WI38 (cell line): ENCODE measurements around the gene CST9.

Source experiments
- H3K4me3 ChIP-seq: 2 replicates; pipeline ENCODE4 v1.5.1; 2011; ENCODE audit warnings: low read depth, mild to moderate bottlenecking, control low read depth, low read length
- TF ChIP-seq, protein P1 (sequence below): IDR thresholded peaks from 2 replicates; pipeline ENCODE4 v1.5.1; 2012; ENCODE audit warnings: low read depth, mild to moderate bottlenecking, control low read depth, low read length

Gene CST9

GRCh38 chr20:23612396-23612795 lies 6.7 kb upstream of the CST9 start:
- H3K4me3 ChIP-seq = no peak overlapping the region
- TF ChIP-seq, protein P1, sequence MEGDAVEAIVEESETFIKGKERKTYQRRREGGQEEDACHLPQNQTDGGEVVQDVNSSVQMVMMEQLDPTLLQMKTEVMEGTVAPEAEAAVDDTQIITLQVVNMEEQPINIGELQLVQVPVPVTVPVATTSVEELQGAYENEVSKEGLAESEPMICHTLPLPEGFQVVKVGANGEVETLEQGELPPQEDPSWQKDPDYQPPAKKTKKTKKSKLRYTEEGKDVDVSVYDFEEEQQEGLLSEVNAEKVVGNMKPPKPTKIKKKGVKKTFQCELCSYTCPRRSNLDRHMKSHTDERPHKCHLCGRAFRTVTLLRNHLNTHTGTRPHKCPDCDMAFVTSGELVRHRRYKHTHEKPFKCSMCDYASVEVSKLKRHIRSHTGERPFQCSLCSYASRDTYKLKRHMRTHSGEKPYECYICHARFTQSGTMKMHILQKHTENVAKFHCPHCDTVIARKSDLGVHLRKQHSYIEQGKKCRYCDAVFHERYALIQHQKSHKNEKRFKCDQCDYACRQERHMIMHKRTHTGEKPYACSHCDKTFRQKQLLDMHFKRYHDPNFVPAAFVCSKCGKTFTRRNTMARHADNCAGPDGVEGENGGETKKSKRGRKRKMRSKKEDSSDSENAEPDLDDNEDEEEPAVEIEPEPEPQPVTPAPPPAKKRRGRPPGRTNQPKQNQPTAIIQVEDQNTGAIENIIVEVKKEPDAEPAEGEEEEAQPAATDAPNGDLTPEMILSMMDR = no peak

DNA sequence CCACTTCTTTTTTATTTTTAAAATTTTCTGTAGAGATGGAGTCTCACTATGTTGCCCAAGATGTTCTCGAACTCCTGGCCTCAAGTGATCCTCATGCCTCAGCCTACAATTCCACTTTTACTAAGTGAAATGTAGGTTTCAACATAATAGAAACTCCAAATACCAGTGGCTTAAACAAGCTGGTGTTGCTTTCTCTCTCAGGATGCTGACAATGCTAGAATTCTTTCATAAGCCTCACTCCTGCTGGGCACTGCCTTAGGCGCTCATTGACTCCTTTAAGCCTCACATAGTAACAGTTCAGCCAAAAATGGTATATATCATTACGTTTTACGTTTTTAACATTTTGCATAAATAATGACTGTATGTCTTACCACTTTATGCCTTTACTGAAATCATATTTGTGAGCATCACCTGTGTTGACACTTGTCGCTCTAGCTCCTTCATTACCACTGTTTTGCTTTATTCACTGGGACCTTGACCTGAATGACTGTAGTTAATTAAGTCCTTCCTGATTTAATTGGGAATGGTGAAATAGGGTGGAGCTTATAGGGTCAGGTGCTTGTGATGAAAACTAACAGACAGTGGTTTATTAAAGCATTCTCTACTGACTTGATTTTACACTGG lies 3.9 kb upstream of the CST9 start:
- H3K4me3 ChIP-seq = no peak overlapping the region
- TF ChIP-seq, protein P1 = no peak

DNA sequence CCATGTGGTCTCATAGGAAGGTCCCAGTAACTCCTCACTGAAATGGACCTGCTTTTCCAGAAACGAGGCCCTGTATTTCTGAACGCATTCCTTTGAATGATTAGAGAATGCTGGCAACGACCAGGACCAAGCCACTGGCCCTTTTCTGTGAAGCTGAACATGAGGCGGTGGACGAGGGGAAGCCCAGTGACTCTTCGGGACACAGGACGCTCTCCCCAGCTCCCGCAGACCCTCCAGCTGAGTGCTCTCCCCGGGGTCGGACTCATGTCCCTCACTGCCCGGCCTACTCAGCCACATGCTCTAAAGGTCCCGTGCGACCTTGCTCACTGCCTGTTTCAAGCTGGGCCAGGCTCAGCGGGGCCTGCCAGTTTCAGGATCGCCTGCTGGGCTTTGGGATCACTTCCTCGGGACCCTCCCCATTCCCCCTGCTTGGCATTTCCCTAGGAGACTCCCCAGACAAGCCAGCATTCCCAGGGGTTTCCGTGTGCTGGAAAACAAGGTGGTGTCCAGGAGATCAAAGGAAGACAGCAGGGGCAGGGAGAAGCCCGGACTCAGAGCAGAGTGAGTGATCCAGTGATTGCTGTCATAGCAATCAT lies 2.6 kb upstream of the CST9 start:
- H3K4me3 ChIP-seq = no peak overlapping the region
- TF ChIP-seq, protein P1 = no peak

GRCh38 chr20:23607497-23608245 lies 2.0 kb upstream of the CST9 start:
- no peak overlapping the region for H3K4me3 ChIP-seq
- TF ChIP-seq, protein P1 = no peak

DNA sequence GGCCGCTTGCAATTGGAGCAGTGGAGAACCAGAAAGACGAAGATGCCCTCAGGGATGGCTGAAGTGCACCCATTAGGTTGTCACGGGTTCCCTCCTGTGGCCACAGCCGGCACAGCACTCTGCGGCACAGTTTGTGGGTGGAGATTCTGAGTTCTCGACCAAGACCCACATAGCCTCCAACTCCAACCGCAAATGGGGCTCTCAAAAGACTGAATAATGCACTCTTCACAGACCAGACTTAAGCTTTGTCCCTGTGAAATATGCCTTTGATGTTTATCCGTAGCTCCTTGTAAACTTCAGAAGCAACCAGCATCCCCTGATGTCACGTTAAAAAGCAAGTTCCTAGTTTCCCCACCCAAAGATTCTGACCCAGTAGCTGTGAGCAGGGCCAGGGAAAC lies 934 bp upstream of the CST9 start:
- TF ChIP-seq, protein P1 = peak; percentile 97
- H3K4me3 ChIP-seq = no peak overlapping the region

- H3K4me3 ChIP-seq = no peak overlapping the region
- TF ChIP-seq, protein P1 = no peak
Measured at GRCh38 chr20:23604306-23604705, 1.4 kb downstream of the CST9 start.

DNA sequence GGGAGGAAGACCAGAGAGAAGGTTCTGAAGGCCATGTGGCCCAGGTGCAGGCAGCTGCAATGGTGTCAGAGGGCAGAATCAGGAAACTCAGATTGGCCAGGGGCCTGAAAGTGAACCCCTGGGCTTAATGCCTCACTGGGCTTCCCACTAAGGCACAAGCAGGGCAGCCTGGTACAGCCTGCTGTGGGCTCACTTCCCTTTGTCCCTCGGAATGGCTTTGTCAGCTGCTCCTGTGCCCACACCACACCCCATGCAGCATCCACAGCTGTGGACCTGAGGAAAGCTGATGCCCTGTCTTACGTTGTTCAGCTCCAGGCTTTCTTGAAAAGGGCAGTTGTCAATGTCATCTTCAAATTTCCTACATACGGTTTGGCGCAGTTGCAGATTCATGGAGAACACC lies 2.4 kb downstream of the CST9 start:
- H3K4me3 ChIP-seq = no peak overlapping the region
- TF ChIP-seq, protein P1 = no peak
